ENCODE results near the gene GPN2.

GRCh38 chr1:26864610-26865480, 25.2 kb downstream of the GPN2 start:
- TF ChIP-seq CTCF (IDR thresholded peaks at IDR 0.05; ENCODE audit: extremely low read depth in 1 of 2, insufficient read depth in 1 of 2, low read depth in 1 of 2, low read length in 2 of 2) (peak in 1 of 2 donors; percentile 8), POLR2A (IDR thresholded peaks at IDR 0.05; ENCODE audit: low read depth, low read length) (peak; percentile 94), POLR2AphosphoS5 (IDR thresholded peaks at IDR 0.05; ENCODE audit: insufficient read depth, low read depth, low read length) (peak; percentile 75), EZH2 (IDR thresholded peaks at IDR 0.05; ENCODE audit: borderline replicate concordance, low read depth, low read length, severe bottlenecking) (no peak), MYC (IDR thresholded peaks at IDR 0.05; ENCODE audit: low read depth, low read length) (no peak), MAX (IDR thresholded peaks at IDR 0.05; ENCODE audit: insufficient read depth, insufficient read length) (no peak), FOS (IDR thresholded peaks at IDR 0.05; ENCODE audit: borderline replicate concordance, insufficient read depth, low read length) (peak; percentile 47), JUN (IDR thresholded peaks at IDR 0.05; ENCODE audit: borderline replicate concordance, insufficient read depth, insufficient read length, low read depth) (no peak), GATA2 (IDR thresholded peaks at IDR 0.05; ENCODE audit: insufficient read depth, insufficient read length, low read depth, low read length) (no peak)

Measured in endothelial cell of umbilical vein (primary cell).